ENCODE measurements around the gene BRINP3.

The BRINP3 gene

DNA sequence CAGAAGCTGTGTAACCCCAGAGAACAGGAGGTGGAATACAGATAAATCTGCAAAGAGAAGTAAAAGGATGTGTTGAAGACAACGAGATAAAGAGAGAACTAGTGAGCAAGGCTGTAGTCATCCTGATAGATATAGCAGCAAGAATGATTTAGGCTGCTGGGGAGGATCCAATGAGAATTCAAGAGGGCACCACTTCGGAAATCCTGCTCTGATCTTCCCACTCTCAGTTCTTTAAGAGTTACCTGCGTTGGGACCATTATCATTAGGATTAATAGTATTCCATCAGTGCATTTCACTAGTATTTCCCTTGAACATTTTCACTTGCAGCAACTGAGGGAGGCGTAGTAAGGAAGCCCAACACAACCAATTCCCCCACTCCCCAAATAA, at the start of gene BRINP3:
BRINP3 (minus strand) TSS at position 103 of the 387 bp plus-strand sequence.
- TF ChIP-seq, protein P1, sequence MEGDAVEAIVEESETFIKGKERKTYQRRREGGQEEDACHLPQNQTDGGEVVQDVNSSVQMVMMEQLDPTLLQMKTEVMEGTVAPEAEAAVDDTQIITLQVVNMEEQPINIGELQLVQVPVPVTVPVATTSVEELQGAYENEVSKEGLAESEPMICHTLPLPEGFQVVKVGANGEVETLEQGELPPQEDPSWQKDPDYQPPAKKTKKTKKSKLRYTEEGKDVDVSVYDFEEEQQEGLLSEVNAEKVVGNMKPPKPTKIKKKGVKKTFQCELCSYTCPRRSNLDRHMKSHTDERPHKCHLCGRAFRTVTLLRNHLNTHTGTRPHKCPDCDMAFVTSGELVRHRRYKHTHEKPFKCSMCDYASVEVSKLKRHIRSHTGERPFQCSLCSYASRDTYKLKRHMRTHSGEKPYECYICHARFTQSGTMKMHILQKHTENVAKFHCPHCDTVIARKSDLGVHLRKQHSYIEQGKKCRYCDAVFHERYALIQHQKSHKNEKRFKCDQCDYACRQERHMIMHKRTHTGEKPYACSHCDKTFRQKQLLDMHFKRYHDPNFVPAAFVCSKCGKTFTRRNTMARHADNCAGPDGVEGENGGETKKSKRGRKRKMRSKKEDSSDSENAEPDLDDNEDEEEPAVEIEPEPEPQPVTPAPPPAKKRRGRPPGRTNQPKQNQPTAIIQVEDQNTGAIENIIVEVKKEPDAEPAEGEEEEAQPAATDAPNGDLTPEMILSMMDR (IDR thresholded peaks at IDR 0.05): no peak

DNA sequence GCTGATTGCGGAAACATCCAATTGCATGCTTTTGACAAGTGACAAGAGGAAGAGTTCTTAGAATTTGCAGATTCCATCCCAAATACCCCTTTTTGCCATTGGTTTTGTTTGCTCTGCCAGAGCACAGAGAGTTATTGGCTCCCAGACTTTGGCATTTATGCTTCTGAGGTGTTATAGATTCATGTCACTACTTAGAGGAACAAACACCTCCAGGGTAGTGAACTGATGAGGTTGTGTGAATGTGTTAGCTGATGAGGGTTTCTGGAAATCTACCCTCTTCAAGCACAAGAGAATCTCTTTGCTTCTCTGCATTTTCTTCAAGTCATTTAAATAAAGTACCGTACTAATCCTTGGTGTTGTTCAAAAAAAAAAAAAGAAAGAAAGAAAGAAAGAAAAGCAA, 33.9 kb upstream of the BRINP3 start:
- TF ChIP-seq, protein P1 (IDR thresholded peaks at IDR 0.05): no peak

DNA sequence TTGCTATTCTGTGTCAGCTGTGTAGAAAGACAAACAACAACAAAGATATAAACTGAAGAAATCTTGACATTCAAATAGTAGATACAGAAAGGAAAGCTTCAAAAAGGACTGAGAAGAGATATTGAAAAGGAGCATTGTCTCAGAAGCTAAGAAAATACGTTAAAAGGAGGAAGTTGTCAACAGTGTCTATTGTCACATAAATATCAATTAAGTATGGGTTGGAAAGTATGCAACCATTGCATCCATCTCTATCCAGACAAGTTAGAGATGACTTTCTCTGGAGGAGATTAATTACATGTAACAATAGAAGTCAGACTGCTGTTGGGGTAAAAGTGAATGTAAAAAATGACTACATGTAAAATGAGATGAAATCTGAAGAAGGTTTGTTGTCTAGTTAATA, 29.7 kb upstream of the BRINP3 start:
- TF ChIP-seq, protein P1 (IDR thresholded peaks at IDR 0.05): no peak

DNA sequence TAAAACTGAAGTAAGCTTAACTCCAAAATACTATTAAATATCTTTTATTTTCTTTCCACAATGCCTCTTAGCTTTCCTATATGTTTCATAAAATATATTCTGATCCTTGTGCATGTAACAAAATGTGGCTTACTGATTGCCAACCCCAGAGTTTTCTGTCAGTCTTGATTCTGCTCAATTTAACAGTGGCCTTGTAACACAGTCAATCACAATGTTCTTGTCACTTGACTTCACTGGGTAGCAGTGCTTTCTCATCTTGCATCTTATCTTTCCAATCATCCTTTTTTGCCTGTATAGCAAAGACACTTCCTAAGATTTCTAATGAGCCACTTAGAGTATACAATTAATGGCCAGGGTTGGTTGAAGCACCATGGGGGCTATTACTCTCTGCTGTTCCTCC, 19.9 kb upstream of the BRINP3 start:
- TF ChIP-seq, protein P1 (IDR thresholded peaks at IDR 0.05): no peak

DNA sequence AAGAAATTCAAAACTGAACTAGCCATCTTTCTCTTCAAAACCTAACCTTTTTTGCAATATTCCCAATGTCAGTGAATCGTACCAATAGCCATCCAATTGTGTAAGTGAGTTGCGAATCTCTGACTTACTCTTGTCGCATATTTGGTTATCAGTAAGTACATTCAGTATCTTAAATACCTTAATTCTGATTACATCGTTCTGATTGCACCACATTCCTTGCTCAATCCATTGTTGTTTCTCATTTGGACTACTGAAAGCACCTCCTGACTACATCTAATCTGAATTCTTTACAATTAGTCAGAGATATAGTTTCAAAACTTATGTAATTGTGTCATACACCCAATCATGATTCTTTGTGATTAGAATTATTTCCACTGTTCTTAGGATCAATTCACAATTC, 16.8 kb upstream of the BRINP3 start:
- TF ChIP-seq, protein P1 (IDR thresholded peaks at IDR 0.05): no peak

DNA sequence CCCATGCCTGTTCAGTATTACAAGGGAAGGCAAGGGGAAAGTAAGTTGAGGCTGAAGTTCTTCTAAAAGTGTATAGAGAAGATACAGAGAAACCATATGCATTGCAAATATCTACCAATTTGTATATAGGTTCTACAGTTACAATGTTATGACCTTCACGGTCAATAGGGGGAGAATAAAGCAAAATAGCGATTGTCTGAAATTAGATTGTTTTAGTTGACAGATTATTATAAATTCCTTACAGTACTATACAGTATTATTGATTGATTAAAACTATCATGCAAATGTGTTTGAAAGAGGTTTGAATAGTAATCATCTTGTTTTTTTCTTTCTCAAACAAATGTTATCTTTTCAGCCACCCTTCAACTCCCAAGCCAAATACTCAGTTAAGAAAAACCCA, 13.7 kb upstream of the BRINP3 start:
- TF ChIP-seq, protein P1 (IDR thresholded peaks at IDR 0.05): no peak

DNA sequence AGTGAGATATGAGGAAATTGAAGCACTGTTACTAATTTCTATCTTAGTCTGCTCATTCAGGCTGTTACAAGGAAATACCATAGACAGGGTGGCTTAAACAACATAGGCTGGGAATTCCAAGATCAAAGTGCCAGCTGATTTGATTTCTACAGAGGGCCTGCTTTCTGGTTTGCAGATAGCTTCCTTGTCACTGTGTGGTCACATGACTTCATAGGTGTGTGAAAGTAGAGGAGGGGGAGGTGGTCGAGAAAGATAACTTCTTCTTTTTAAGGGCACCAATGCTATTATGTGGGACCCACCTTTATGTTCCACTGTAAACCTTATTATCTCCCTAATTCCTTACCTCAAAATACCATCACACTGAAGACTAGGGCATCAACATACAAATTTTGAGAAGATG, 6.4 kb upstream of the BRINP3 start:
- TF ChIP-seq, protein P1 (IDR thresholded peaks at IDR 0.05): no peak

DNA sequence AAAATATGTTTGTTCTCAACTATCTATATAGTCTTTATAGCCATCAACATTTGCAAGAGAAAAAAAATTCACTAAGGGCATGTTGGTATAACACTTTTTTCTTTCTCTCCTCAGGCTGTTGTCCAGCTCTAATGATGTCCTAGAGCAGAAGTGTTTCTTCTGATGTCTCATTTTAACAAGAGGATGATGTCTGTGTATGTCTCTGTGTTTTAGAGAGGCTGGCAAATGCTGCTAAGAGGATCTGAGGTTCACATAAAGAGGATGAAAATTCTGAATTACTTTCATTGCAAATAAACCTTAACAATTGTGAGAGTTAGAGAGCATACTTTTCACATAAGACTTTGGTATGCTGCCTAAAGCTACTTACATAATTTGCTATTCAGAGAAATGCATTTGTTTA, 2.6 kb upstream of the BRINP3 start:
- TF ChIP-seq, protein P1 (IDR thresholded peaks at IDR 0.05): no peak

Data from LNCAP (cell line).